ENCODE measurements around the gene RYR3.

Gene RYR3

GRCh38 chr15:33411596-33412540 is 101.1 kb downstream of the RYR3 start:
- DNase-seq (ENCODE audit: low read depth): no peak
- no peak for TF ChIP-seq CTCF (IDR thresholded peaks at IDR 0.05; ENCODE audit: low read depth, low read length, missing control alignments)
- no peak overlapping the region for H3K4me3 ChIP-seq (ENCODE audit: low read depth, low read length)

GRCh38 chr15:33419701-33420100 is 108.9 kb downstream of the RYR3 start:
- no peak for DNase-seq (ENCODE audit: low read depth)
- no peak for TF ChIP-seq CTCF (IDR thresholded peaks at IDR 0.05; ENCODE audit: low read depth, low read length, missing control alignments)
- no peak overlapping the region for H3K4me3 ChIP-seq (ENCODE audit: low read depth, low read length)

- no peak overlapping the region for H3K4me3 ChIP-seq (ENCODE audit: low read depth, low read length)
- no peak for DNase-seq (ENCODE audit: low read depth)
- TF ChIP-seq CTCF (IDR thresholded peaks at IDR 0.05; ENCODE audit: low read depth, low read length, missing control alignments): no peak
These were observed 113.3 kb downstream of the RYR3 start for GRCh38 chr15:33424025-33424424.

GRCh38 chr15:33425142-33425541 is 114.4 kb downstream of the RYR3 start:
- no peak overlapping the region for H3K4me3 ChIP-seq (ENCODE audit: low read depth, low read length)

GRCh38 chr15:33430577-33430976 is 119.8 kb downstream of the RYR3 start:
- H3K4me3 ChIP-seq (ENCODE audit: low read depth, low read length): no peak overlapping the region
- DNase-seq (ENCODE audit: low read depth): no peak
- TF ChIP-seq CTCF (IDR thresholded peaks at IDR 0.05; ENCODE audit: low read depth, low read length, missing control alignments): no peak

More at GRCh38 chr15:33425142-33425541, 114.4 kb downstream of the RYR3 start:
- TF ChIP-seq CTCF (IDR thresholded peaks at IDR 0.05; ENCODE audit: low read depth, low read length, missing control alignments): no peak
- DNase-seq (ENCODE audit: low read depth): no peak

GRCh38 chr15:33433821-33434220 is 123.1 kb downstream of the RYR3 start:
- no peak overlapping the region for H3K4me3 ChIP-seq (ENCODE audit: low read depth, low read length)
- no peak for DNase-seq (ENCODE audit: low read depth)
- TF ChIP-seq CTCF (IDR thresholded peaks at IDR 0.05; ENCODE audit: low read depth, low read length, missing control alignments): no peak

GRCh38 chr15:33438396-33438795 is 127.6 kb downstream of the RYR3 start:
- no peak overlapping the region for H3K4me3 ChIP-seq (ENCODE audit: low read depth, low read length)
- no peak for DNase-seq (ENCODE audit: low read depth)
- TF ChIP-seq CTCF (IDR thresholded peaks at IDR 0.05; ENCODE audit: low read depth, low read length, missing control alignments): no peak
